Left ventricle myocardium inferior (tissue), 1 donor: ENCODE data around the gene SGMS1. TPM values are rescaled to one million over a fixed set of nuclear protein-coding genes. Genes with fewer than 3 reads are reported as not detected.
"Not testable (repeated sequence)": the region's sequence is repeated elsewhere in the genome, so short reads cannot be mapped to it uniquely, and the experiment has no call there.

ENCODE experiments used
- DNase-seq: peaks from one replicate; pipeline ENCODE4 v3.0.0-alpha.2; 2020
- H3K27ac ChIP-seq: fragments of 200-600 bp; replicated peaks from 2 replicates; pipeline ENCODE4 v1.8.0; 2021
- H3K27me3 ChIP-seq: fragments of 200-600 bp; 2 replicates; pipeline ENCODE4 v1.8.0; 2021; ENCODE audit warnings: low read depth
- H3K36me3 ChIP-seq: fragments of 200-600 bp; 2 replicates; pipeline ENCODE4 v1.8.0; 2021
- H3K4me1 ChIP-seq: fragments of 200-600 bp; 2 replicates; pipeline ENCODE4 v1.8.0; 2021
- H3K4me3 ChIP-seq: fragments of 200-600 bp; 2 replicates; pipeline ENCODE4 v1.8.0; 2021; ENCODE audit warnings: mild to moderate bottlenecking, moderate library complexity
- H3K9me3 ChIP-seq: fragments of 200-600 bp; replicated peaks from 2 replicates; pipeline ENCODE4 v1.8.0; 2021
- CTCF ChIP-seq: fragments of 200-600 bp; IDR thresholded peaks from 2 replicates; pipeline ENCODE4 v1.8.0; 2021; ENCODE audit warnings: antibody characterized with exemption, mild to moderate bottlenecking, borderline replicate concordance
- intact Hi-C: fragments of 100-400 bp; cut with micrococcal nuclease; formaldehyde crosslinking; loops from one replicate; pipeline ENCODE4 v1.11.0; 2022
- total RNA-seq: library from RNA; stranded (reverse); fragmentation: NEBNext Ultra II Directional; extraction: Animal tissue kit (Norgen Biotek cat#: 25700); gene quantifications from one replicate; pipeline ENCODE4 v1.2.1, GENCODE V29; 2021
- donor health status: DM: no; HTN: yes; CAD: no; lungs with severe emphysema.

Gene SGMS1
- total RNA-seq, 1 donor from 2014 or later = 18.6 TPM

GRCh38 chr10:50541317-50541716, 82.4 kb downstream of the SGMS1 start:
- Histone ChIP-seq H3K4me3 (no peak overlapping the region), H3K9me3 (no peaks in the 10 kb centered on the region), H3K4me1 (peaks cover 60% of the 10 kb centered on the region), H3K27me3 (no peaks in the 10 kb centered on the region), H3K27ac (no peak overlapping the region), H3K36me3 (no peaks in the 10 kb centered on the region)
- TF ChIP-seq CTCF = no peak
- DNase-seq = no peak
- intact Hi-C loops = no loop called here

DNA sequence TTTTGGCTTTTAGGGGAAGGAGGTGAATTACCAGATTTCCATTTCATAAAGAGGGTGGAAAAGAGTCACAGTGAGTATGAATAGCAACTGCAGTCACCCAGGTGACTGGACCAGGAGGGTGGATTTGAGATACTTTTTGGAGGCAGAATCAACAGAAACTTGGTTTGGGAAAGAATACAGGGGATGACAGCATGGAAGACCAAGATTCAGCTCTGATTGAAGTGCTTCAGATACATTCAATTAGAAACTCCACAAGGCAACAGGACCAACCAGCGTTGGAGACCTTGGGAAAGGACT, 83.0 kb downstream of the SGMS1 start:
- no peaks in the 10 kb centered on the region for H3K36me3 ChIP-seq
- no peak for DNase-seq
- intact Hi-C loops = no loop called here
- no peaks in the 10 kb centered on the region for H3K27me3 ChIP-seq
- H3K4me1 ChIP-seq = peaks cover 56% of the 10 kb centered on the region
- no peak for TF ChIP-seq CTCF
- H3K4me3 ChIP-seq = no peak overlapping the region
- no peak overlapping the region for H3K27ac ChIP-seq
- no peaks in the 10 kb centered on the region for H3K9me3 ChIP-seq

- Histone ChIP-seq H3K27me3 (no peaks in the 10 kb centered on the region), H3K9me3 (no peaks in the 10 kb centered on the region), H3K4me3 (no peak overlapping the region), H3K36me3 (no peaks in the 10 kb centered on the region), H3K4me1 (peaks cover 51% of the 10 kb centered on the region), H3K27ac (no peak overlapping the region)
- intact Hi-C loops = no loop called here
- no peak for TF ChIP-seq CTCF
- no peak for DNase-seq
These were observed 83.5 kb downstream of the SGMS1 start for GRCh38 chr10:50540069-50540825.

DNA sequence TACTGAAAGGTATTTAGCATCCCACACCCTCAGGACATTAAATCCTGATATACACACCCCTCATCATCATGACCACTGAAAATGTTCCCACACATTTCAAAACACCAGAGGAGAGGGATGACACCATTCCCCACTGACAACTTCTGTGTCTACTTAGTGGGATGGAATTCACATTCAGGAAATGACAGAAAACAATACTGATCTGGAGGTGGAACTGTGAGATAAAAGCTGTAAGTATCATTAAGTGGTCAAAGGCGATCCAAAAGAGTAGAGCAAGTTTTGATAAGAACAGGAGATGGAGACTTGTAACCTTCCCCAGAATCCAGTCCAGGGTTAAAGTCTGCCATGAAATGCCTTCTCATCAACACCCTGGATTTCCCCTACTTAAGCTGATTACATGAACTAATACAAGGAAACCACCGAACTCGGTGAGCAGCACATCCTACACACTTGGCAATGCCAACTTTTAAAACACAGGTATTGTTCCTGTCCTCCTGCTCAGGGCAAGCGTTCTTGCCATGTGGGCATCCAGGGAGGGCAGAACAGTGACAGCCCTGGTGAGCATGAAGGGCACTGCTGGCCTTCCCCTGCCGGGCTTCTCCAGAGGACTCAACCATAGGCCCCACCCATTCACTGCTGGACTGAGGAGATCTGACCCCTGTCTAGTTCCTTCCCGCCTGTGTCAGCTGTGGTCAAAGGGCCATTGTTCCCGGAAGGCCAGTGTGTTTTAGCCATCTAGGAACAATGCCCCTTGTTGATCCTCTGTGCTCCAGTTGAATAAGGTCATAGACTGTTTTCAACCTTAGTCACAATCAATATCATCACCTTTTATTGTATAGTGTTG, 85.0 kb downstream of the SGMS1 start:
- H3K27me3 ChIP-seq = no peaks in the 10 kb centered on the region
- DNase-seq = no peak
- H3K36me3 ChIP-seq = no peaks in the 10 kb centered on the region
- intact Hi-C loops = no loop called here
- H3K27ac ChIP-seq = no peak overlapping the region
- H3K4me1 ChIP-seq = peaks cover 39% of the 10 kb centered on the region
- H3K9me3 ChIP-seq = no peaks in the 10 kb centered on the region
- TF ChIP-seq CTCF = no peak
- no peak overlapping the region for H3K4me3 ChIP-seq

DNA sequence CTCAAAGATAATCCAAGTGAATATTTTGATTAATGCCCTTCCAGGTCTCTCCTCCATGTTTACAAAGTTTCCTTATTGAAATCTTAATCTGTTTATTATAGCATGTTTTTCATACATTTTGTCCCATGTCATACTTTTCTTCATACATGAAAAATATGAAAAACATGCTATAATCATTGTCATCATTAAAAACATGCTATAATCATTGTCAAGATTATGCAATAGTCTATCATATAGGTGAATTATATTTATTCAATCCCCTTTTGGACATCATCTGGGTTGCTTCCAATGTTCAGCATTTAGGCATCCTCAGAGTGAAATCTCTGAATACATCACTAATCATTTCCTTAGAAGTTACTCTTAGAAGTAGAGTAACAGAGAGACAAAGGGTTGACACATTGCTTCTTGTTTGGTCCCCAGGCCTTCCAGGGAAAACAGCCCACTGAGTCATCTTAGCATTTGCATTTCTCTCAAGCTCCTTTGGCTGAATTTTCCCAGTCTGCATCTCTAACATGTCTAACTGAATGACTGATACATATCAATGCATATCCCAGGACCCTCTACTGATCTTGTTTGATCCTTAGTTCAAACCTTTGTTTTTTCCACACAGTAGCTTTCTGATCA, 87.0 kb downstream of the SGMS1 start:
- no peaks in the 10 kb centered on the region for H3K27me3 ChIP-seq
- intact Hi-C loops = no loop called here
- TF ChIP-seq CTCF = no peak
- no peak overlapping the region for H3K27ac ChIP-seq
- no peak for DNase-seq
- H3K36me3 ChIP-seq = no peaks in the 10 kb centered on the region
- H3K4me1 ChIP-seq = peaks cover 26% of the 10 kb centered on the region
- H3K4me3 ChIP-seq = no peak overlapping the region
- no peaks in the 10 kb centered on the region for H3K9me3 ChIP-seq

GRCh38 chr10:50534748-50535376, 88.9 kb downstream of the SGMS1 start:
- intact Hi-C loops, H3K27ac ChIP-seq, H3K36me3 ChIP-seq, H3K4me3 ChIP-seq, H3K27me3 ChIP-seq, DNase-seq, H3K9me3 ChIP-seq: not testable (repeated sequence)
- peaks cover 17% of the 10 kb centered on the region for H3K4me1 ChIP-seq
